C4-2B (cell line): ENCODE results near the gene RNASET2.

Source experiments
- H3K27ac ChIP-seq: fragments of 450-650 bp; 2 replicates; pipeline ENCODE4 v1.5.1; 2017
- CTCF ChIP-seq: fragments of 450-650 bp; conservative IDR thresholded peaks from 2 replicates; pipeline ENCODE4 v1.5.1; 2017; ENCODE audit warnings: mild to moderate bottlenecking
- ZFX ChIP-seq: fragments of 450-650 bp; IDR thresholded peaks from 2 replicates; pipeline ENCODE4 v1.6.1; 2017

RNASET2 gene

GRCh38 chr6:166937746-166938145 lies 18.6 kb downstream of the RNASET2 start:
- TF ChIP-seq CTCF (no peak), ZFX (no peak)
- no peak overlapping the region for H3K27ac ChIP-seq

- no peak overlapping the region for H3K27ac ChIP-seq
- no peak for TF ChIP-seq CTCF
- TF ChIP-seq ZFX: no peak
Observed at GRCh38 chr6:166936079-166936787, 20.1 kb downstream of the RNASET2 start.

DNA sequence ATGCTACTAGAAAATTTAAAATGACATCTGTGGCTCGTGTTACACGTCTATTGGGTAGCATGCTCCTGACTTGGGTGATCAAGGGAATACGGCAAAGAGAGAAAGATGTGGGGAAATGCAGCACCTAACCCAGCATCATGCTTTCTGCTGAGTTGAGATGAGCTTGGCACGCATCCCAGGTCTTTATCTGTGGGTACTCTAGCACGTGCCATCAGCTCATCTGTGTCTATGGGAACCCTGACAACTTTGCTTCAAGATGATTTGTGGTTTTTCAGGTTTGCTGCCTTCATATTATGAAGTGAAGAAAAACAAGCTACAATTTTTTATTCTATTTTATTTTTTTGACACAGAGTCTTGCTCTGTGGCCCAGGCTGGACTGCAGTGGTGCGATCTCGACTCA lies 21.0 kb downstream of the RNASET2 start:
- H3K27ac ChIP-seq: no peak overlapping the region
- TF ChIP-seq CTCF: no peak
- TF ChIP-seq ZFX: no peak

DNA sequence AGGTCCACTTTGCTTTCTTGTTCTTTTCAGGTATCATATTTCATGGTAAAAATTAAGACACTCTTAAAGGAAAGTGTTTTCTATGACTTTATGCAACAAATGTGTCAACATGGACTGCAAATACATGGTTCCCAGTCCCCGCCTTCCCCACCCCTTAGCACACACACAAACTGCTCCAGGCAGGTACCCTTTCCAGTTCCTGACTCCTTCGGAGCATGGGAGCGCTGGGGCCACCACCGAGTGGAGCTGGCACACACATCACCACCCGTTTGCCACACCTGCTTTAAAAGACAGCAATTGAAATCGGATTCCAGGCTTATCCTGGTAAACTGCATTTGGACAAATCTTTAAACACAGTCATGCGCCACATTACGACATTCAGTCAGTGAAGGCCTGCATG lies 22.2 kb downstream of the RNASET2 start:
- TF ChIP-seq CTCF: no peak
- TF ChIP-seq ZFX: no peak

GRCh38 chr6:166933396-166933795 lies 23.0 kb downstream of the RNASET2 start:
- H3K27ac ChIP-seq: no peak overlapping the region

More for the DNA sequence above, 22.2 kb downstream of the RNASET2 start:
- H3K27ac ChIP-seq: no peak overlapping the region

GRCh38 chr6:166932616-166933015 lies 23.7 kb downstream of the RNASET2 start:
- H3K27ac ChIP-seq: no peak overlapping the region
- TF ChIP-seq ZFX (no peak), CTCF (no peak)

More at GRCh38 chr6:166933396-166933795, 23.0 kb downstream of the RNASET2 start:
- TF ChIP-seq ZFX (no peak), CTCF (no peak)

DNA sequence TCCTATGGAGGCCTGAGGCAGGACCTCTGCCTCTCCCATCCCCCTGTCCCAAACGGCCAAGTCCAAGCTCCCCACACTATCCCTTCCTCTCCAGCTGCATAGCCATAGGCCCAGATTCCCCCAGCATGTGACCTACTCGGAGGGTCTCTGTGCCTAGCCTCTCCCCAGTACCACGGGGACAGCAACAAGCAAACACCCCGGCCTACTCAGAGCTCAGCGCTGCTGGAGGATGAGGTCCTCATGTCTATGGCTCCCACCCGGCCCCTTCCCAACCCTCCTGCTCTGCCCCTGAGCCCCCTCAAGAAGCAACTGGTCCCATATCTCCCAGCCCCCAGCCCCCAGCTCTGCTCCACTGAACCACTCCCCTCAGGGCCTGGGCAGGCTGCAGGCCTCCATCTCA lies 24.2 kb downstream of the RNASET2 start:
- no peak overlapping the region for H3K27ac ChIP-seq
- TF ChIP-seq ZFX: no peak
- no peak for TF ChIP-seq CTCF
